Measurements from ENCODE around the gene RFC1.

- TF ChIP-seq POLR2A (IDR thresholded peaks at IDR 0.05) (no peak), EP300 (IDR thresholded peaks at IDR 0.05) (no peak)
These were observed 49.6 kb upstream of the RFC1 start for GRCh38 chr4:39415678-39416283.

All from ovary (tissue), 1 donor.